Liver (tissue), 9 donors: Measurements from ENCODE around the gene TAS2R40. TPM values are rescaled to one million over a fixed set of nuclear protein-coding genes. Genes with fewer than 3 reads are reported as not detected.

Source experiments
- DNase-seq: peaks from one replicate; pipeline ENCODE4 v3.0.0-alpha.2; 2017; ENCODE audit warnings: low spot score
- H3K27ac ChIP-seq, 2 donors: one replicate each; pipeline ENCODE4 v1.7.0; 2013; ENCODE audit warnings: inconsistent platforms in 2 of 2, low read length in 2 of 2, control low read depth in 1 of 2, low read depth in 1 of 2, mild to moderate bottlenecking in 1 of 2
- H3K27me3 ChIP-seq, 4 donors: one replicate each; pipeline versions ENCODE4 v1.6.1 to v1.7.0; 2013; ENCODE audit warnings: low read length in 3 of 4, inconsistent platforms in 1 of 4, mild to moderate bottlenecking in 1 of 4, moderate library complexity in 1 of 4; ENCODE audit not compliant: control insufficient read depth in 4 of 4, insufficient read depth in 4 of 4
- H3K36me3 ChIP-seq, 4 donors: one replicate each; pipeline versions ENCODE4 v1.6.1 to v1.7.0; 2013; ENCODE audit warnings: low read length in 3 of 4, mild to moderate bottlenecking in 3 of 4, low read depth in 1 of 4, moderate library complexity in 1 of 4; ENCODE audit not compliant: control insufficient read depth in 4 of 4, insufficient read depth in 3 of 4
- H3K4me1 ChIP-seq, 4 donors: one replicate each; pipeline versions ENCODE4 v1.6.1 to v1.7.0; 2013; ENCODE audit warnings: low read length in 3 of 4, mild to moderate bottlenecking in 3 of 4, moderate library complexity in 1 of 4; ENCODE audit not compliant: control insufficient read depth in 4 of 4, insufficient read depth in 4 of 4
- H3K4me3 ChIP-seq, 3 donors: one replicate each; pipeline versions ENCODE4 v1.6.1 to v1.7.0; 2013; ENCODE audit warnings: low read length in 3 of 3, control low read depth in 1 of 3, low read depth in 1 of 3, mild to moderate bottlenecking in 1 of 3
- H3K9ac ChIP-seq, 2 donors: one replicate each; pipeline ENCODE4 v1.7.0; 2013; ENCODE audit warnings: low read length in 2 of 2, mild to moderate bottlenecking in 2 of 2, moderate library complexity in 2 of 2, control low read depth in 1 of 2, low read depth in 1 of 2
- H3K9me3 ChIP-seq, 4 donors: one replicate each; pipeline versions ENCODE4 v1.6.1 to v1.7.0; 2013; ENCODE audit warnings: low read length in 3 of 4; ENCODE audit not compliant: control insufficient read depth in 4 of 4
- EGR1 ChIP-seq, 2 donors: IDR thresholded peaks; 2 replicates each; pipeline ENCODE4 v1.6.1; 2016 to 2018; ENCODE audit warnings: antibody characterized with exemption in 2 of 2, low read depth in 2 of 2
- FOXA1 ChIP-seq: IDR thresholded peaks from 2 replicates; pipeline ENCODE4 v1.6.1; 2016; ENCODE audit warnings: antibody characterized with exemption
- FOXA2 ChIP-seq: IDR thresholded peaks from 2 replicates; pipeline ENCODE4 v1.6.1; 2016; ENCODE audit warnings: antibody characterized with exemption
- GABPA ChIP-seq, 2 donors: IDR thresholded peaks in 1 of 2; conservative IDR thresholded peaks in 1 of 2; 2 replicates each; pipeline ENCODE4 v1.6.1; 2016; ENCODE audit warnings: antibody characterized with exemption in 2 of 2, mild to moderate bottlenecking in 1 of 2, moderate library complexity in 1 of 2
- HNF4A ChIP-seq, 2 donors: conservative IDR thresholded peaks; 2 replicates each; pipeline ENCODE4 v1.6.1; 2016; ENCODE audit warnings: antibody characterized with exemption in 2 of 2, mild to moderate bottlenecking in 2 of 2
- HNF4G ChIP-seq: IDR thresholded peaks from 2 replicates; pipeline ENCODE4 v1.6.1; 2016; ENCODE audit warnings: antibody characterized with exemption
- JUND ChIP-seq, 2 donors: IDR thresholded peaks; 2 replicates each; pipeline ENCODE4 v1.6.1; 2016; ENCODE audit warnings: antibody characterized with exemption in 2 of 2
- NR2F2 ChIP-seq: IDR thresholded peaks from 2 replicates; pipeline ENCODE4 v1.6.1; 2016; ENCODE audit warnings: antibody characterized with exemption
- RAD21 ChIP-seq, 2 donors: IDR thresholded peaks; 2 replicates each; pipeline ENCODE4 v1.6.1; 2016; ENCODE audit warnings: antibody characterized with exemption in 2 of 2, mild to moderate bottlenecking in 2 of 2
- RXRA ChIP-seq, 2 donors: IDR thresholded peaks; 2 replicates each; pipeline ENCODE4 v1.6.1; 2017 to 2018; ENCODE audit warnings: antibody characterized with exemption in 2 of 2, mild to moderate bottlenecking in 1 of 2
- TAF1 ChIP-seq: conservative IDR thresholded peaks from 2 replicates; pipeline ENCODE4 v1.6.1; 2016; ENCODE audit warnings: antibody characterized with exemption, mild to moderate bottlenecking
- YY1 ChIP-seq: IDR thresholded peaks from 2 replicates; pipeline ENCODE4 v1.6.1; 2016; ENCODE audit warnings: antibody characterized with exemption, mild to moderate bottlenecking
- WGBS: extraction: QIAGEN DNeasy Blood & Tissue Kit; methylation state at CpG from one replicate; pipeline ENCODE4 v1.1.7; 2013; 5-methylcytosine and 5-hydroxymethylcytosine counted together
- polyA plus RNA-seq, 2 donors: library from polyadenylated mRNA; stranded (reverse) in 1 of 2; unstranded in 1 of 2; fragments of 200-250 nt in 1 of 2; fragments of >200 nt in 1 of 2; fragmentation: Nextera tagmentation in 1 of 2; extraction: Ambion mirVana in 1 of 2; gene quantifications; one replicate each; pipeline versions ENCODE4 v1.2.1 to v1.2.3, GENCODE V29; 2013 to 2015
- total RNA-seq, 2 donors: library from RNA; depleted of rRNA; stranded (reverse); fragments of >200 nt; gene quantifications; one replicate each; pipeline ENCODE4 v1.2.3, GENCODE V29; 2014
- TF ChIP-seq, protein P1 (sequence below): IDR thresholded peaks from 2 replicates; pipeline ENCODE4 v1.6.1; 2016; ENCODE audit warnings: antibody characterized with exemption
- TF ChIP-seq, protein P2 (sequence below): IDR thresholded peaks from 2 replicates; pipeline ENCODE4 v1.6.1; 2016; ENCODE audit warnings: antibody characterized with exemption, mild to moderate bottlenecking
- TF ChIP-seq, protein P3 (sequence below): IDR thresholded peaks from 2 replicates; pipeline ENCODE4 v1.6.1; 2016; ENCODE audit warnings: antibody characterized with exemption
- TF ChIP-seq, protein P4 (sequence below): IDR thresholded peaks from 2 replicates; pipeline ENCODE4 v1.6.1; 2016; ENCODE audit warnings: antibody characterized with exemption
- TF ChIP-seq, protein P5 (sequence below): fragments of 150-350 bp; IDR thresholded peaks from 2 replicates; pipeline ENCODE4 v1.5.1; 2017; ENCODE audit warnings: improper control_type of control experiment, low read depth, low read length; ENCODE audit not compliant: missing input control
- donor health status: healthy.
- donor health status: healthy.
- donor health status: healthy.
- donor health status: healthy.
- donor health status: healthy.

Gene TAS2R40
- total and polyA plus RNA-seq, 4 donors = not detected

DNA sequence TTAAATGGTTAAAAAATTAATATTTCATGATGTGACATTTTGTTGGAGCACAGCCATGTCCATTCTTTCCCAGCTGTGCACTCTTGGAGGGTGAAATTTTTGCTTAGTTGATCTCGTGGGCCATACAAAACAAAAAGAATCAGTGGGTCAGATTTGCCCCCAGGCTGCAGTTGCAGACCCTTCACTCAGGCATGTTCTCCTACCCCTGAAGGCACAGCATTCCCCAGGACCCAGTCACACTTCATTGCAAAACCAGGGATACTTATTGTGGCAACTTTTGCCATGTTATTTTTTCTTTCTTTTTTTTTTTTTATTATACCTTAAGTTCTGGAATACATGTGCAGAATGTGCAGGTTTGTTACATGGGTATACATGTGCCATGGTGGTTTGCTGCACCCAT, 6.0 kb downstream of the TAS2R40 start:
- Histone ChIP-seq H3K4me1 (no peaks in the 10 kb centered on the region), H3K4me3 (no peak overlapping the region), H3K27ac (no peak overlapping the region), H3K27me3 (no peaks in the 10 kb centered on the region), H3K9ac (no peak overlapping the region), H3K36me3 (no peaks in the 10 kb centered on the region), H3K9me3 (no peaks in the 10 kb centered on the region)
- no peak for DNase-seq
- WGBS = 68% methylated on average over 1 of the region's 1 CpG
- TF ChIP-seq, protein P1, sequence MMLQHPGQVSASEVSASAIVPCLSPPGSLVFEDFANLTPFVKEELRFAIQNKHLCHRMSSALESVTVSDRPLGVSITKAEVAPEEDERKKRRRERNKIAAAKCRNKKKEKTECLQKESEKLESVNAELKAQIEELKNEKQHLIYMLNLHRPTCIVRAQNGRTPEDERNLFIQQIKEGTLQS = no peak
- no peak for TF ChIP-seq HNF4G
- TF ChIP-seq, protein P2, sequence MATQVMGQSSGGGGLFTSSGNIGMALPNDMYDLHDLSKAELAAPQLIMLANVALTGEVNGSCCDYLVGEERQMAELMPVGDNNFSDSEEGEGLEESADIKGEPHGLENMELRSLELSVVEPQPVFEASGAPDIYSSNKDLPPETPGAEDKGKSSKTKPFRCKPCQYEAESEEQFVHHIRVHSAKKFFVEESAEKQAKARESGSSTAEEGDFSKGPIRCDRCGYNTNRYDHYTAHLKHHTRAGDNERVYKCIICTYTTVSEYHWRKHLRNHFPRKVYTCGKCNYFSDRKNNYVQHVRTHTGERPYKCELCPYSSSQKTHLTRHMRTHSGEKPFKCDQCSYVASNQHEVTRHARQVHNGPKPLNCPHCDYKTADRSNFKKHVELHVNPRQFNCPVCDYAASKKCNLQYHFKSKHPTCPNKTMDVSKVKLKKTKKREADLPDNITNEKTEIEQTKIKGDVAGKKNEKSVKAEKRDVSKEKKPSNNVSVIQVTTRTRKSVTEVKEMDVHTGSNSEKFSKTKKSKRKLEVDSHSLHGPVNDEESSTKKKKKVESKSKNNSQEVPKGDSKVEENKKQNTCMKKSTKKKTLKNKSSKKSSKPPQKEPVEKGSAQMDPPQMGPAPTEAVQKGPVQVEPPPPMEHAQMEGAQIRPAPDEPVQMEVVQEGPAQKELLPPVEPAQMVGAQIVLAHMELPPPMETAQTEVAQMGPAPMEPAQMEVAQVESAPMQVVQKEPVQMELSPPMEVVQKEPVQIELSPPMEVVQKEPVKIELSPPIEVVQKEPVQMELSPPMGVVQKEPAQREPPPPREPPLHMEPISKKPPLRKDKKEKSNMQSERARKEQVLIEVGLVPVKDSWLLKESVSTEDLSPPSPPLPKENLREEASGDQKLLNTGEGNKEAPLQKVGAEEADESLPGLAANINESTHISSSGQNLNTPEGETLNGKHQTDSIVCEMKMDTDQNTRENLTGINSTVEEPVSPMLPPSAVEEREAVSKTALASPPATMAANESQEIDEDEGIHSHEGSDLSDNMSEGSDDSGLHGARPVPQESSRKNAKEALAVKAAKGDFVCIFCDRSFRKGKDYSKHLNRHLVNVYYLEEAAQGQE = no peak
- TF ChIP-seq TAF1 = no peak
- TF ChIP-seq FOXA1 = no peak
- TF ChIP-seq HNF4A (conservative IDR thresholded peaks at IDR 0.05) = no peak
- TF ChIP-seq EGR1 (IDR thresholded peaks at IDR 0.05; ENCODE audit: low read depth in 2 of 2) = no peak
- TF ChIP-seq, protein P3, sequence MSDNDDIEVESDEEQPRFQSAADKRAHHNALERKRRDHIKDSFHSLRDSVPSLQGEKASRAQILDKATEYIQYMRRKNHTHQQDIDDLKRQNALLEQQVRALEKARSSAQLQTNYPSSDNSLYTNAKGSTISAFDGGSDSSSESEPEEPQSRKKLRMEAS = no peak
- TF ChIP-seq, protein P4, sequence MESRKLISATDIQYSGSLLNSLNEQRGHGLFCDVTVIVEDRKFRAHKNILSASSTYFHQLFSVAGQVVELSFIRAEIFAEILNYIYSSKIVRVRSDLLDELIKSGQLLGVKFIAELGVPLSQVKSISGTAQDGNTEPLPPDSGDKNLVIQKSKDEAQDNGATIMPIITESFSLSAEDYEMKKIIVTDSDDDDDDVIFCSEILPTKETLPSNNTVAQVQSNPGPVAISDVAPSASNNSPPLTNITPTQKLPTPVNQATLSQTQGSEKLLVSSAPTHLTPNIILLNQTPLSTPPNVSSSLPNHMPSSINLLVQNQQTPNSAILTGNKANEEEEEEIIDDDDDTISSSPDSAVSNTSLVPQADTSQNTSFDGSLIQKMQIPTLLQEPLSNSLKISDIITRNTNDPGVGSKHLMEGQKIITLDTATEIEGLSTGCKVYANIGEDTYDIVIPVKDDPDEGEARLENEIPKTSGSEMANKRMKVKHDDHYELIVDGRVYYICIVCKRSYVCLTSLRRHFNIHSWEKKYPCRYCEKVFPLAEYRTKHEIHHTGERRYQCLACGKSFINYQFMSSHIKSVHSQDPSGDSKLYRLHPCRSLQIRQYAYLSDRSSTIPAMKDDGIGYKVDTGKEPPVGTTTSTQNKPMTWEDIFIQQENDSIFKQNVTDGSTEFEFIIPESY = no peak
- no peak for TF ChIP-seq JUND (IDR thresholded peaks at IDR 0.05)
- no peak for TF ChIP-seq YY1
- TF ChIP-seq FOXA2 = no peak
- no peak for TF ChIP-seq NR2F2
- TF ChIP-seq, protein P5, sequence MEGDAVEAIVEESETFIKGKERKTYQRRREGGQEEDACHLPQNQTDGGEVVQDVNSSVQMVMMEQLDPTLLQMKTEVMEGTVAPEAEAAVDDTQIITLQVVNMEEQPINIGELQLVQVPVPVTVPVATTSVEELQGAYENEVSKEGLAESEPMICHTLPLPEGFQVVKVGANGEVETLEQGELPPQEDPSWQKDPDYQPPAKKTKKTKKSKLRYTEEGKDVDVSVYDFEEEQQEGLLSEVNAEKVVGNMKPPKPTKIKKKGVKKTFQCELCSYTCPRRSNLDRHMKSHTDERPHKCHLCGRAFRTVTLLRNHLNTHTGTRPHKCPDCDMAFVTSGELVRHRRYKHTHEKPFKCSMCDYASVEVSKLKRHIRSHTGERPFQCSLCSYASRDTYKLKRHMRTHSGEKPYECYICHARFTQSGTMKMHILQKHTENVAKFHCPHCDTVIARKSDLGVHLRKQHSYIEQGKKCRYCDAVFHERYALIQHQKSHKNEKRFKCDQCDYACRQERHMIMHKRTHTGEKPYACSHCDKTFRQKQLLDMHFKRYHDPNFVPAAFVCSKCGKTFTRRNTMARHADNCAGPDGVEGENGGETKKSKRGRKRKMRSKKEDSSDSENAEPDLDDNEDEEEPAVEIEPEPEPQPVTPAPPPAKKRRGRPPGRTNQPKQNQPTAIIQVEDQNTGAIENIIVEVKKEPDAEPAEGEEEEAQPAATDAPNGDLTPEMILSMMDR = no peak
- TF ChIP-seq RXRA (IDR thresholded peaks at IDR 0.05) = no peak
- TF ChIP-seq RAD21 (IDR thresholded peaks at IDR 0.05) = no peak
- no peak for TF ChIP-seq GABPA (IDR thresholded peaks at IDR 0.05 in 1 of 2, conservative IDR thresholded peaks at IDR 0.05 in 1 of 2)
